ENCODE results near the gene EHBP1. TPM values are rescaled to one million over a fixed set of nuclear protein-coding genes. Genes with fewer than 3 reads are reported as not detected.

The EHBP1 gene
- total and polyA plus RNA-seq, 2 donors (not counting 3 experiments of a cell fraction or from before 2014, with no cell fraction given), result 8.4 to 34.8 TPM

DNA sequence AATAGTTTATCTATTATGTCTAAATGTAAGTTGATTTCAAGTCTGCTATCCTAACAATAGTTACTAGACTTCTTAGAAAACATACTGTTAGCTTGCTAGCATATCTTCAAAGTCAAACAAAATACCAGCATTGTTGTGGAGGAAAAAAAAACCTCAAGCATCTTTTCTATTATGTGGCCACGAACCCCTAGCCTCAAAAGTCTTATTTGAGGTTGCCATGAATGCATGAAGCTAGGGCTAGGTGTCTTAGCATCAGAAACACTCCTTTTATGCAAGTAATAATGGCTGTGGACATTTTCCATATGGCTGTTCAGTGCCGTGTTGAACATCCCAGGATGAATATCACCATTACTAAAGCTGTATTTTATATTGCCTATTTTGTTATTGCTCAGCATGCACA is 258.5 kb downstream of the EHBP1 start:
- Histone ChIP-seq H3K27ac (ENCODE audit: insufficient read depth, low read depth, low read length) (no peak overlapping the region), H3K9me1 (replicated peaks; ENCODE audit: control insufficient read depth, extremely low read depth, insufficient read depth, low read length) (no peaks in the 10 kb centered on the region), H3K9me3 (replicated peaks; ENCODE audit: control insufficient read depth, insufficient read depth, low read length) (no peaks in the 10 kb centered on the region), H3K4me2 (ENCODE audit: insufficient read depth, low read length) (no peak overlapping the region), H2AFZ (ENCODE audit: low read depth, low read length) (no peak overlapping the region), H3K79me2 (ENCODE audit: control insufficient read depth, insufficient read depth, low read length) (no peaks in the 10 kb centered on the region), H3K27me3 (ENCODE audit: control insufficient read depth in 2 of 2, insufficient read depth in 2 of 2, low read length in 2 of 2) (no peaks in the 10 kb centered on the region), H3K4me3 (replicated peaks in 1 of 3; ENCODE audit: insufficient read depth in 1 of 3, low read depth in 1 of 3, low read length in 3 of 3) (no peak overlapping the region), H3K4me1 (ENCODE audit: control insufficient read depth, extremely low read depth, insufficient read depth, low read length) (no peaks in the 10 kb centered on the region), H3K36me3 (ENCODE audit: control insufficient read depth in 2 of 2, extremely low read depth in 1 of 2, insufficient read depth in 2 of 2, low read length in 2 of 2) (no peaks in the 10 kb centered on the region), H4K20me1 (replicated peaks; ENCODE audit: control insufficient read depth, extremely low read depth, insufficient read depth, low read length) (no peaks in the 10 kb centered on the region), H3K9ac (replicated peaks; ENCODE audit: extremely low read depth, insufficient read depth, low read length) (no peak overlapping the region)
- BruUV-seq (replicated peaks), result no TSS peak
- ChIA-PET POLR2A (no interaction called here), CTCF (interaction anchor here (0.8 to 1.0 kb wide), 2 partner anchors 12 to 29 kb away, joined by 3 to 4 read pairs; no protein-coding TSS in a partner anchor)
- intact Hi-C loops (cut with micrococcal nuclease), result no loop called here
- FAIRE-seq, result no peak
- DNase-seq (ENCODE audit: low read depth, low spot score), result no peak
- dilution Hi-C loops (cut with MboI; ENCODE audit: extremely low pct_ligation_motif_present, low sequenced_read_pairs), result no loop called here
- TF ChIP-seq, protein P1, sequence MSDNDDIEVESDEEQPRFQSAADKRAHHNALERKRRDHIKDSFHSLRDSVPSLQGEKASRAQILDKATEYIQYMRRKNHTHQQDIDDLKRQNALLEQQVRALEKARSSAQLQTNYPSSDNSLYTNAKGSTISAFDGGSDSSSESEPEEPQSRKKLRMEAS (IDR thresholded peaks at IDR 0.05; ENCODE audit: insufficient read depth, insufficient read length), result no peak
- TF ChIP-seq FOS (IDR thresholded peaks at IDR 0.05; ENCODE audit: borderline replicate concordance, insufficient read depth, low read length), result no peak
- no peak for TF ChIP-seq CTCF (IDR thresholded peaks at IDR 0.05; ENCODE audit: extremely low read depth in 1 of 2, insufficient read depth in 1 of 2, low read depth in 1 of 2, low read length in 2 of 2)
- no peak for TF ChIP-seq MYC (IDR thresholded peaks at IDR 0.05; ENCODE audit: low read depth, low read length)
- TF ChIP-seq JUN (IDR thresholded peaks at IDR 0.05; ENCODE audit: borderline replicate concordance, insufficient read depth, insufficient read length, low read depth), result no peak
- TF ChIP-seq GATA2 (IDR thresholded peaks at IDR 0.05; ENCODE audit: insufficient read depth, insufficient read length, low read depth, low read length), result no peak
- no peak for TF ChIP-seq EZH2 (IDR thresholded peaks at IDR 0.05; ENCODE audit: borderline replicate concordance, low read depth, low read length, severe bottlenecking)
- TF ChIP-seq POLR2AphosphoS5 (IDR thresholded peaks at IDR 0.05; ENCODE audit: insufficient read depth, low read depth, low read length), result no peak
- no peak for TF ChIP-seq POLR2A (IDR thresholded peaks at IDR 0.05; ENCODE audit: low read depth, low read length)
